ENCODE results near the gene GABARAPL1.

GRCh38 chr12:10234562-10234961 is 21.9 kb downstream of the GABARAPL1 start:
- TF ChIP-seq POLR2AphosphoS5 (IDR thresholded peaks at IDR 0.05; ENCODE audit: low read depth, low read length) (no peak), SIN3A (IDR thresholded peaks at IDR 0.05; ENCODE audit: borderline replicate concordance, insufficient read depth, low read length) (no peak), REST (IDR thresholded peaks at IDR 0.05; ENCODE audit: insufficient read depth in 1 of 2, low read depth in 2 of 2, low read length in 2 of 2) (no peak), TAF1 (IDR thresholded peaks at IDR 0.05; ENCODE audit: borderline replicate concordance, insufficient read depth, low read length) (no peak)

All from PFSK-1 (cell line).